KMS-11 (cell line): ENCODE data around the gene REG3G.
"Not testable (repeated sequence)": the region's sequence is repeated elsewhere in the genome, so short reads cannot be mapped to it uniquely, and the experiment has no call there.

Source experiments
- H2AFZ ChIP-seq: fragments of 200-600 bp; sonication (generic); 2 replicates; pipeline ENCODE4 v1.6.1; 2016; ENCODE audit warnings: antibody characterized with exemption, mixed run types, low read depth
- H3K27ac ChIP-seq: fragments of 200-600 bp; sonication (generic); 2 replicates; pipeline ENCODE4 v1.6.1; 2016; ENCODE audit warnings: mild to moderate bottlenecking, mixed run types
- H3K27me3 ChIP-seq: fragments of 200-600 bp; sonication (generic); 2 replicates; pipeline ENCODE4 v1.6.1; 2017; ENCODE audit warnings: mild to moderate bottlenecking, low read depth, mixed run types, moderate library complexity; ENCODE audit not compliant: insufficient read depth
- H3K36me3 ChIP-seq: fragments of 200-600 bp; sonication (generic); 2 replicates; pipeline ENCODE4 v1.6.1; 2017; ENCODE audit warnings: mild to moderate bottlenecking, mixed run types; ENCODE audit not compliant: insufficient read depth
- H3K4me1 ChIP-seq: fragments of 200-600 bp; sonication (generic); 2 replicates; pipeline ENCODE4 v1.6.1; 2016; ENCODE audit warnings: mild to moderate bottlenecking, low read depth, mixed run types; ENCODE audit not compliant: poor library complexity, severe bottlenecking
- H3K4me2 ChIP-seq: fragments of 200-600 bp; sonication (generic); 2 replicates; pipeline ENCODE4 v1.7.0; 2016; ENCODE audit warnings: mild to moderate bottlenecking, mixed run types
- H3K4me3 ChIP-seq: fragments of 200-600 bp; sonication (generic); IDR thresholded peaks from 2 replicates; pipeline ENCODE4 v1.6.1; 2017; ENCODE audit warnings: low read depth, low read length, mixed read lengths; ENCODE audit not compliant: insufficient read depth
- H3K79me2 ChIP-seq: fragments of 200-600 bp; sonication (generic); 2 replicates; pipeline ENCODE4 v1.6.1; 2016; ENCODE audit warnings: low read depth, mixed run types; ENCODE audit not compliant: insufficient read depth
- H3K9ac ChIP-seq: fragments of 200-600 bp; sonication (generic); 2 replicates; pipeline ENCODE4 v1.6.1; 2016; ENCODE audit warnings: mild to moderate bottlenecking, mixed run types
- H4K20me1 ChIP-seq: fragments of 200-600 bp; sonication (generic); 2 replicates; pipeline ENCODE4 v1.6.1; 2016; ENCODE audit warnings: mild to moderate bottlenecking, mixed run types; ENCODE audit not compliant: insufficient read depth
- TF ChIP-seq, protein P1 (sequence below): fragments of 200-600 bp; sonication (generic); conservative IDR thresholded peaks from 2 replicates; pipeline ENCODE4 v1.6.1; 2017; ENCODE audit warnings: low read depth, mild to moderate bottlenecking, antibody characterized with exemption, low read length, moderate library complexity, mixed read lengths

REG3G gene

DNA sequence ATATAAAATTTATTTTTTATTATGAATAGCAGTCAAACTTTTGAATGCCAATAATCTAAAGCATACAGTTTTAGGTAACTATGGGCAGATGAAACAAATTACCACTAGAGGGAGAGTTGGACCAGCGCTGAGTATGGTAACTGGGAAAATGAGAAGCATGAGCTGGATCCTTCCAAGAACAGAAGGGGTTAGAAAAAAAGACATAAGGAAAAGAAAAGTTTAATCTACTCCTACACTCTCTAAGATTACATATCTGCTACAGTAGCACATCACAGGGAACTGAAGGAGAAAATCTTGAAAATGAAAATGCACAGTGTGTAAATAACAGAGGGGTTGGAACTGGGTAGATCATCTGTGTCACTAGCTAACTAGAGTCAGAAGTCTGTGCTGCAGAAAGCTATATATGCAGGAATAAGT is 15.5 kb downstream of the REG3G start:
- Histone ChIP-seq H3K4me1 (no peaks in the 10 kb centered on the region), H3K79me2 (no peaks in the 10 kb centered on the region)
- TF ChIP-seq, protein P1, sequence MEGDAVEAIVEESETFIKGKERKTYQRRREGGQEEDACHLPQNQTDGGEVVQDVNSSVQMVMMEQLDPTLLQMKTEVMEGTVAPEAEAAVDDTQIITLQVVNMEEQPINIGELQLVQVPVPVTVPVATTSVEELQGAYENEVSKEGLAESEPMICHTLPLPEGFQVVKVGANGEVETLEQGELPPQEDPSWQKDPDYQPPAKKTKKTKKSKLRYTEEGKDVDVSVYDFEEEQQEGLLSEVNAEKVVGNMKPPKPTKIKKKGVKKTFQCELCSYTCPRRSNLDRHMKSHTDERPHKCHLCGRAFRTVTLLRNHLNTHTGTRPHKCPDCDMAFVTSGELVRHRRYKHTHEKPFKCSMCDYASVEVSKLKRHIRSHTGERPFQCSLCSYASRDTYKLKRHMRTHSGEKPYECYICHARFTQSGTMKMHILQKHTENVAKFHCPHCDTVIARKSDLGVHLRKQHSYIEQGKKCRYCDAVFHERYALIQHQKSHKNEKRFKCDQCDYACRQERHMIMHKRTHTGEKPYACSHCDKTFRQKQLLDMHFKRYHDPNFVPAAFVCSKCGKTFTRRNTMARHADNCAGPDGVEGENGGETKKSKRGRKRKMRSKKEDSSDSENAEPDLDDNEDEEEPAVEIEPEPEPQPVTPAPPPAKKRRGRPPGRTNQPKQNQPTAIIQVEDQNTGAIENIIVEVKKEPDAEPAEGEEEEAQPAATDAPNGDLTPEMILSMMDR, result peak; percentile 71

DNA sequence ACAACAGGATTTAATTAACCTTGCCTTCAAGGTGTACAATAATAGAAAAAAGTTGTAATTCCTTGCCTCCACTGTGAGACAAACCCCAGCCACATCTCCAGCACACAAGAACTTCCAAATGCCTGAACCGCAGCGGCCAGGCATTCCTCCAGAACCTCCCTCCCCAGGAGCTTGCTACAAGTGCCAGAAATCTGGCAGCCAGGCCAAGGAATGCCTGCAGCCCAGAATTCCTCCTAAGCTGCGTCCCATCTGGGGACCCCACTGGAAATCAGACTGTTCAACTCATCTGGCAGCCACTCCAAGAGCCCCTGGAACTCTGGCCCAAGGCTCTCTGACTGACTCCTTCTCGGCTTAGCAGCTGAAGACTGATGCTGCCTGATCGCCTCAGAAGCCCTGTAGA is 28.0 kb downstream of the REG3G start:
- not testable (repeated sequence) for H3K27me3 ChIP-seq, H2AFZ ChIP-seq, H3K4me3 ChIP-seq, H3K9ac ChIP-seq, H3K79me2 ChIP-seq, H3K4me2 ChIP-seq, H3K36me3 ChIP-seq, H3K4me1 ChIP-seq, H3K27ac ChIP-seq, H4K20me1 ChIP-seq

More for the DNA sequence above, 15.5 kb downstream of the REG3G start:
- Histone ChIP-seq H3K27ac (no peak overlapping the region), H3K4me2 (no peak overlapping the region), H3K36me3 (no peaks in the 10 kb centered on the region), H4K20me1 (no peaks in the 10 kb centered on the region), H2AFZ (no peak overlapping the region), H3K9ac (no peak overlapping the region), H3K4me3 (no peak overlapping the region), H3K27me3 (no peaks in the 10 kb centered on the region)

DNA sequence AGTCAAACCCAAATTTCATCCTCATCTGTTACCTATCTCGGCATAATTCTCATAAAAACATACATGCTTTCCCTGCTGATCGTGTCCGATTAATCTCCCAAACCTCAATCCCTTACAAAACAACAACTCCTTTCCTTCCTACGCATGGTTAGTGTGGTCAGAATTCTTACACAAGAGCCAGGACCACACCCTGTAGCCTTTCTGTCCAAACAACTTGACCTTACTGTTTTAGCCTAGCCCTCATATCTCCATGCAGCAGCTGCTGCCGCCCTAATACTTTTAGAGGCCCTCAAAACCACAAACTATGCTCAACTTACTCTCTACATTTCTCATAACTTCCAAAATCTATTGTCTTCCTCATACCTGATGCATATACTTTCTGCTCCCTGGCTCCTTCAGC is 29.3 kb downstream of the REG3G start:
- not testable (repeated sequence) for H4K20me1 ChIP-seq

DNA sequence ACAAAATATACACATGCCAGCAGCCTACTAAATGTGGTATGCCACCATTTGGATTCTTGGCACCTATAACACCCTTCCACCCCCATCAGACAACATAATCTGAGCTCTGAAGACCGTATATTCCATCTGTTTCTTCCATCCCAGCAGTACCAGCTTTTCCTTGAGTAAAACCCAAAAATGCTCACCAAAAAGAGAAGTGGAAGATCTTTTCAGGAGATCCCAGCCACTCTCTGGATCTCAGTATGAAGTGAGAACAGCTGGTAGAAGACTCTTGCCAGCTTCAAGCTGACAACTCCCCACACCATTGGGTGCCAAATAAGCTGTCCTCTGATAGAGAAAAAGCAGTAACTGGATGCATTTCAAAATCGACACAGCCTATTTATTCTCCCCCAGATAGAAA is 39.7 kb downstream of the REG3G start:
- H2AFZ ChIP-seq, result no peak overlapping the region
- H3K4me1 ChIP-seq, result no peaks in the 10 kb centered on the region
- H4K20me1 ChIP-seq, result no peaks in the 10 kb centered on the region
- H3K79me2 ChIP-seq, result no peaks in the 10 kb centered on the region
- TF ChIP-seq, protein P1, result no peak
- H3K9ac ChIP-seq, result no peak overlapping the region
- no peak overlapping the region for H3K4me3 ChIP-seq
- no peaks in the 10 kb centered on the region for H3K36me3 ChIP-seq
- no peaks in the 10 kb centered on the region for H3K27me3 ChIP-seq
- no peak overlapping the region for H3K4me2 ChIP-seq
- no peak overlapping the region for H3K27ac ChIP-seq

More for the DNA sequence above, 29.3 kb downstream of the REG3G start:
- H3K9ac ChIP-seq, H2AFZ ChIP-seq, H3K27ac ChIP-seq, H3K79me2 ChIP-seq, H3K4me2 ChIP-seq, H3K4me3 ChIP-seq, H3K27me3 ChIP-seq, H3K4me1 ChIP-seq, H3K36me3 ChIP-seq: not testable (repeated sequence)

DNA sequence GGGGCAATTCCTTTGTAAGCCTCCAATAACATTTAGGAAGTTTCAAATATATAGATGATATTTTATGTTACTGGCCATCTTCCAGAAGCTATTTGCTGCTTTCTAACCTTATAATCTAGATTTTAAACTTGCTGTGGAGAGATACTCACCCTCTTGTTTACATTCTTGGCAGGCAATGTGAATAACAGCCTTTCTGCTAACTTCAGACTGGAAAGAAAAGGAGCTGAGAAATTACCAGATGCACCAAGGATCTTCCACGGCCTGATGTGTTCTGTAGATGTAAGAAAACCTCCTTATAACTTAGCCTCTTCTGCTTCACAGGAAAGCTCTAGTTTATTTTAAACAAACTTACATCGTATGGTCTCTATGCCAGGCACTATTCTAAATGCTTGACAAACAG is 45.6 kb downstream of the REG3G start:
- H3K4me1 ChIP-seq, result no peaks in the 10 kb centered on the region
- H2AFZ ChIP-seq, result no peak overlapping the region
- TF ChIP-seq, protein P1, result no peak

More for the DNA sequence above, 45.6 kb downstream of the REG3G start:
- H3K27me3 ChIP-seq, result no peaks in the 10 kb centered on the region
- H3K4me2 ChIP-seq, result no peak overlapping the region
- H3K36me3 ChIP-seq, result no peaks in the 10 kb centered on the region
- no peak overlapping the region for H3K27ac ChIP-seq
- no peak overlapping the region for H3K9ac ChIP-seq
- H3K79me2 ChIP-seq, result no peaks in the 10 kb centered on the region
- no peaks in the 10 kb centered on the region for H4K20me1 ChIP-seq
- H3K4me3 ChIP-seq, result no peak overlapping the region
